Heart right ventricle (tissue), 16 donors: ENCODE results near the gene RHOG. TPM values are rescaled to one million over a fixed set of nuclear protein-coding genes. Genes with fewer than 3 reads are reported as not detected.
"Not testable (repeated sequence)": the region's sequence is repeated elsewhere in the genome, so short reads cannot be mapped to it uniquely, and the experiment has no call there.

Experiments
- ATAC-seq, 8 donors: fragments of 200-7000 bp; cut with Tn5 transposase; one replicate each; pipeline ENCODE4 v1.9.1; 2020; ENCODE audit warnings: mild to moderate bottlenecking in 8 of 8, moderate library complexity in 8 of 8, moderate number of reproducible peaks in 1 of 8
- DNase-seq, 2 donors: peaks; one replicate each; pipeline ENCODE4 v3.0.0-alpha.2; 2020
- H3K27ac ChIP-seq, 10 donors: fragments of 200-600 bp; sonication (generic) in 2 of 10; one replicate each; pipeline versions ENCODE4 v1.5.0 to v1.8.0; 2020 to 2022; ENCODE audit warnings: mild to moderate bottlenecking in 3 of 10
- H3K27me3 ChIP-seq, 7 donors: fragments of 200-600 bp; one replicate each; pipeline ENCODE4 v1.8.0; 2021 to 2022; ENCODE audit warnings: mild to moderate bottlenecking in 2 of 7
- H3K36me3 ChIP-seq, 9 donors: fragments of 200-600 bp; sonication (generic) in 1 of 9; one replicate each; pipeline versions ENCODE4 v1.5.0 to v1.8.0; 2020 to 2022; ENCODE audit warnings: mild to moderate bottlenecking in 2 of 9
- H3K4me1 ChIP-seq, 9 donors: fragments of 200-600 bp; sonication (generic) in 1 of 9; one replicate each; pipeline versions ENCODE4 v1.5.0 to v1.8.0; 2020 to 2022; ENCODE audit warnings: mild to moderate bottlenecking in 4 of 9
- H3K4me3 ChIP-seq, 10 donors: fragments of 200-600 bp; sonication (generic) in 2 of 10; one replicate each; pipeline versions ENCODE4 v1.5.0 to v1.8.0; 2020 to 2022; ENCODE audit warnings: mild to moderate bottlenecking in 7 of 10, moderate library complexity in 2 of 10
- H3K9me3 ChIP-seq, 11 donors: fragments of 200-600 bp in 10 of 11; sonication (generic) in 2 of 11; one replicate each; pipeline versions ENCODE4 v1.5.0 to v1.8.0; 2013 to 2022; ENCODE audit warnings: mild to moderate bottlenecking in 2 of 11, control low read depth in 1 of 11, moderate library complexity in 1 of 11
- CTCF ChIP-seq, 9 donors: fragments of 200-600 bp; sonication (generic) in 2 of 9; IDR thresholded peaks; one replicate each; pipeline versions ENCODE4 v1.5.0 to v1.8.0; 2021 to 2022; ENCODE audit warnings: antibody characterized with exemption in 9 of 9, mild to moderate bottlenecking in 5 of 9, moderate library complexity in 1 of 9
- WGBS, 2 donors: extraction: QIAGEN DNeasy Blood & Tissue Kit; methylation state at CpG; one replicate each; pipeline ENCODE4 v1.1.7; 2013; ENCODE audit warnings: inconsistent platforms in 1 of 2; 5-methylcytosine and 5-hydroxymethylcytosine counted together
- intact Hi-C, 10 donors: fragments of 100-400 bp; cut with DNase I; formaldehyde crosslinking; loops; one replicate each; pipeline versions ENCODE4 v1.11.1 to v1.14.2; 2022
- polyA plus RNA-seq, 2 donors: library from polyadenylated mRNA; stranded (reverse); fragments of 200-250 nt; gene quantifications; one replicate each; pipeline ENCODE4 v1.2.3, GENCODE V29; 2013
- total RNA-seq, 10 donors: library from RNA; stranded (reverse); fragmentation: NEBNext Ultra II Directional in 3 of 10; extraction: Animal tissue kit (Norgen Biotek cat#: 25700) in 3 of 10; gene quantifications; one replicate each; pipeline versions ENCODE4 v1.2.1 to v1.2.4, GENCODE V29; 2021 to 2023
- donor health status: Arrhythmogenic right ventricular cardiomyopathy.
- donor health status: ischemic (EF 13 %, LVEDD 7.1; RV severe dilation, severe dysfunction).
- donor health status: healthy with polysubstance abuse.
- donor health status: DM: no; HTN: yes; CAD: no.
- donor health status: DM: no; HTN: no; CAD: no.
- donor health status: ischemic (EF 25% LVEDD 6.9; RV normal size, moderate dysfunction).
- donor health status: ischemic (EF 25% LVEDD 5.7; RV mildly dilated, moderate dysfunction).
- donor health status: healthy.
- donor health status: DM: yes; HTN: yes; CAD: no.
- donor health status: Ischemic cardiomyopathy.
- donor health status: ischemic (EF 35%, LVEDD 5.7; RV mildly dilated, moderate dysfunction).
- donor health status: nonischemic (EF 11% LVEDD 7.7; RV severe dilation, severe dysfunction).
- donor health status: DM: yes; HTN: yes; CAD: no.
- donor health status: PGD.
- donor health status: ischemic (EF 29% LVEDD 5.4; RV normal size, mild dysfunction).
- donor health status: nonischemic (EF 23%, LVEDD 6.1; RV moderate dilation, normal function).

Gene RHOG
- total and polyA plus RNA-seq, 12 donors = 15.3 to 55.7 (median 20.5) TPM

GRCh38 chr11:3865388-3866193, 24.8 kb upstream of the RHOG start:
- intact Hi-C loops = loop anchor here in 1 of 10 donors (10.0 kb wide), 1 partner anchor 79 kb away; no protein-coding TSS in a partner anchor

GRCh38 chr11:3861683-3862082, 20.9 kb upstream of the RHOG start:
- intact Hi-C loops = loop anchor here in 1 of 10 donors (10.0 kb wide), 1 partner anchor 83 kb away; no protein-coding TSS in a partner anchor
- no peak for ATAC-seq
- Histone ChIP-seq H3K27me3 (no peaks in the 10 kb centered on the region), H3K9me3 (no peaks in the 10 kb centered on the region), H3K27ac (peak overlapping the region in 2 of 10 donors; percentile 15), H3K36me3 (no peaks in the 10 kb centered on the region), H3K4me1 (peaks cover 19 to 89% (median 75%) of the 10 kb centered on the region in 9 donors), H3K4me3 (no peak overlapping the region)
- no peak for TF ChIP-seq CTCF (IDR thresholded peaks at IDR 0.05)
- WGBS, 2 donors = 34 to 47% methylated on average over 1 of the region's 1 CpG
- DNase-seq = no peak

More at GRCh38 chr11:3865388-3866193, 24.8 kb upstream of the RHOG start:
- 41 to 43% methylated on average over 3 of the region's 3 CpGs for WGBS, 2 donors
- DNase-seq = peak in 1 of 2 donors; percentile 16
- TF ChIP-seq CTCF (IDR thresholded peaks at IDR 0.05) = no peak
- H3K27ac ChIP-seq = peak overlapping the region in 9 of 10 donors; percentile 9 to 79 (median 68)
- no peaks in the 10 kb centered on the region for H3K36me3 ChIP-seq
- no peaks in the 10 kb centered on the region for H3K9me3 ChIP-seq
- peak overlapping the region in 1 of 10 donors; percentile 5 for H3K4me3 ChIP-seq
- no peaks in the 10 kb centered on the region for H3K27me3 ChIP-seq
- peaks cover 24 to 66% (median 59%) of the 10 kb centered on the region in 9 donors for H3K4me1 ChIP-seq
- peak in 3 of 8 donors; percentile 8 to 14 (median 14) for ATAC-seq

- Histone ChIP-seq H3K27ac (peak overlapping the region in 1 of 10 donors; percentile 18), H3K4me1 (peaks cover 12 to 88% (median 71%) of the 10 kb centered on the region in 9 donors)
- not testable (repeated sequence) for H3K4me3 ChIP-seq, H3K9me3 ChIP-seq, H3K36me3 ChIP-seq, ATAC-seq, H3K27me3 ChIP-seq, DNase-seq
- 82 to 91% methylated on average over 4 of the region's 4 CpGs for WGBS, 2 donors
- intact Hi-C loops = loop anchor here in 1 of 10 donors (10.0 kb wide), 1 partner anchor 84 kb away; no protein-coding TSS in a partner anchor
These were observed 20.2 kb upstream of the RHOG start for GRCh38 chr11:3860898-3861393.

- DNase-seq = no peak
- Histone ChIP-seq H3K4me1 (peaks cover 6 to 82% (median 65%) of the 10 kb centered on the region in 9 donors), H3K36me3 (no peaks in the 10 kb centered on the region), H3K27ac (no peak overlapping the region), H3K9me3 (no peaks in the 10 kb centered on the region), H3K27me3 (no peaks in the 10 kb centered on the region), H3K4me3 (no peak overlapping the region)
- WGBS, 2 donors = 95 to 97% methylated on average over 2 of the region's 2 CpGs
- no peak for TF ChIP-seq CTCF (IDR thresholded peaks at IDR 0.05)
- ATAC-seq = no peak
- intact Hi-C loops = loop anchor here in 1 of 10 donors (10.0 kb wide), 1 partner anchor 84 kb away; no protein-coding TSS in a partner anchor
These were observed 19.6 kb upstream of the RHOG start for GRCh38 chr11:3860375-3860774.
